ENCODE data around the gene PRKN. TPM values are rescaled to one million over a fixed set of nuclear protein-coding genes. Genes with fewer than 3 reads are reported as not detected.
A peak's percentile ranks its signal among the peaks of the same experiment; 100 is the strongest.

Gene PRKN
- total RNA-seq, 4 donors from 2014 or later = 6.3 to 11.9 (median 9.5) TPM

GRCh38 chr6:161658211-161658610, 1069.4 kb downstream of the PRKN start:
- DNase-seq (ENCODE audit: low spot score in 2 of 2) = no peak
- 64 to 76% methylated on average over 4 of the region's 4 CpGs for WGBS, 2 donors
- intact Hi-C loops (cut with DNase I; ENCODE audit: low total_unique reads) = no loop called here
- TF ChIP-seq CTCF (IDR thresholded peaks at IDR 0.05) = no peak
- TF ChIP-seq POLR2A (IDR thresholded peaks at IDR 0.05) = no peak
- no peak overlapping the region for H3K4me3 ChIP-seq (ENCODE audit: low read depth, poor library complexity, severe bottlenecking)

GRCh38 chr6:161654209-161654608, 1073.4 kb downstream of the PRKN start:
- WGBS, 2 donors = 79 to 86% methylated on average over 6 of the region's 6 CpGs
- intact Hi-C loops (cut with DNase I; ENCODE audit: low total_unique reads) = no loop called here
- DNase-seq (ENCODE audit: low spot score in 2 of 2) = no peak
- no peak for TF ChIP-seq CTCF (IDR thresholded peaks at IDR 0.05)
- TF ChIP-seq POLR2A (IDR thresholded peaks at IDR 0.05) = no peak
- H3K4me3 ChIP-seq (ENCODE audit: low read depth, poor library complexity, severe bottlenecking) = no peak overlapping the region

GRCh38 chr6:161651949-161652348, 1075.6 kb downstream of the PRKN start:
- DNase-seq (ENCODE audit: low spot score in 2 of 2) = no peak
- WGBS, 2 donors = 85 to 90% methylated on average over 1 of the region's 1 CpG
- intact Hi-C loops (cut with DNase I; ENCODE audit: low total_unique reads) = no loop called here
- H3K4me3 ChIP-seq (ENCODE audit: low read depth, poor library complexity, severe bottlenecking) = no peak overlapping the region
- TF ChIP-seq CTCF (IDR thresholded peaks at IDR 0.05) (no peak), POLR2A (IDR thresholded peaks at IDR 0.05) (no peak)

GRCh38 chr6:161649841-161650240, 1077.7 kb downstream of the PRKN start:
- no peak for DNase-seq (ENCODE audit: low spot score in 2 of 2)
- TF ChIP-seq CTCF (IDR thresholded peaks at IDR 0.05) (no peak), POLR2A (IDR thresholded peaks at IDR 0.05) (no peak)
- no peak overlapping the region for H3K4me3 ChIP-seq (ENCODE audit: low read depth, poor library complexity, severe bottlenecking)
- intact Hi-C loops (cut with DNase I; ENCODE audit: low total_unique reads) = no loop called here
- 80 to 85% methylated on average over 4 of the region's 4 CpGs for WGBS, 2 donors

GRCh38 chr6:161649068-161649467, 1078.5 kb downstream of the PRKN start:
- WGBS, 2 donors = 62 to 73% methylated on average over 2 of the region's 2 CpGs
- intact Hi-C loops (cut with DNase I; ENCODE audit: low total_unique reads) = no loop called here

More at GRCh38 chr6:161649068-161649467, 1078.5 kb downstream of the PRKN start:
- DNase-seq (ENCODE audit: low spot score in 2 of 2) = peak in 1 of 2 donors; percentile 9
- no peak overlapping the region for H3K4me3 ChIP-seq (ENCODE audit: low read depth, poor library complexity, severe bottlenecking)
- no peak for TF ChIP-seq POLR2A (IDR thresholded peaks at IDR 0.05)
- TF ChIP-seq CTCF (IDR thresholded peaks at IDR 0.05) = no peak
